GM12865 (cell line): ENCODE results near the gene B3GNT4.

Experiments used
- DNase-seq: peaks from one replicate; pipeline ENCODE4 v3.0.0; 2010; ENCODE audit warnings: low read depth
- H3K4me3 ChIP-seq: 2 replicates; pipeline ENCODE4 v1.5.1; 2011; ENCODE audit warnings: mild to moderate bottlenecking, low read depth, low read length, control low read depth
- CTCF ChIP-seq: IDR thresholded peaks from 2 replicates; pipeline ENCODE4 v1.5.1; 2011; ENCODE audit warnings: low read length, control low read depth, low read depth, inconsistent platforms; ENCODE audit not compliant: insufficient read depth; ENCODE audit errors: missing control alignments

Gene B3GNT4

GRCh38 chr12:122215771-122216170 lies 12.3 kb downstream of the B3GNT4 start:
- no peak overlapping the region for H3K4me3 ChIP-seq
- TF ChIP-seq CTCF, result no peak
- DNase-seq, result no peak

GRCh38 chr12:122216445-122216844 lies 12.9 kb downstream of the B3GNT4 start:
- TF ChIP-seq CTCF, result no peak
- DNase-seq, result no peak
- no peak overlapping the region for H3K4me3 ChIP-seq

- no peak for TF ChIP-seq CTCF
- DNase-seq, result peak; percentile 100
- H3K4me3 ChIP-seq, result peak within 1 kb of the TSS; percentile 96
These were observed 22.3 kb downstream of the B3GNT4 start, which contains the start of gene DIABLO for GRCh38 chr12:122225683-122226365. DIABLO (minus strand) TSS chr12:122226052; CDS start chr12:122226014, 38 bp downstream.

- DNase-seq, result peak; percentile 5
These were observed 23.0 kb downstream of the B3GNT4 start for GRCh38 chr12:122226366-122227125.

GRCh38 chr12:122227341-122227740 lies 23.8 kb downstream of the B3GNT4 start:
- no peak overlapping the region for H3K4me3 ChIP-seq
- no peak for DNase-seq
- no peak for TF ChIP-seq CTCF

More at GRCh38 chr12:122226366-122227125, 23.0 kb downstream of the B3GNT4 start:
- H3K4me3 ChIP-seq, result peak overlapping the region; percentile 56
- no peak for TF ChIP-seq CTCF

GRCh38 chr12:122228092-122228491 lies 24.6 kb downstream of the B3GNT4 start:
- H3K4me3 ChIP-seq, result no peak overlapping the region
- no peak for TF ChIP-seq CTCF
- no peak for DNase-seq
